ENCODE data around the gene MNT. TPM values are rescaled to one million over a fixed set of nuclear protein-coding genes. Genes with fewer than 3 reads are reported as not detected.
"Not testable (repeated sequence)": the region's sequence is repeated elsewhere in the genome, so short reads cannot be mapped to it uniquely, and the experiment has no call there.

The MNT gene
- polyA plus RNA-seq, 1 experiment, result 3.1 TPM

- ChIA-PET POLR2A (interaction anchor here (0.6 kb wide), 1 partner anchor 401 kb away, joined by 7 read pairs; no protein-coding TSS in a partner anchor), CTCF (no interaction called here)
- Histone ChIP-seq H3K36me3 (ENCODE audit: control insufficient read depth, insufficient read depth, low read length) (peaks cover 1% of the 10 kb centered on the region; the same call in 1 of the 2 replicates), H3K4me3 (ENCODE audit: low read depth, low read length) (no peak overlapping the region), H3K27me3 (ENCODE audit: control insufficient read depth, insufficient read depth, low read length) (no peaks in the 10 kb centered on the region)
- TF ChIP-seq CTCF (IDR thresholded peaks at IDR 0.05; ENCODE audit: insufficient read depth, low read depth, low read length), result no peak
- no peak for DNase-seq (ENCODE audit: low read depth)
These were observed 43.5 kb upstream of the MNT start for GRCh38 chr17:2444382-2444781.

- H3K27me3 ChIP-seq (ENCODE audit: control insufficient read depth, insufficient read depth, low read length), result no peaks in the 10 kb centered on the region
- H3K36me3 ChIP-seq (ENCODE audit: control insufficient read depth, insufficient read depth, low read length), result peaks cover 3% of the 10 kb centered on the region; the same call in 1 of the 2 replicates
- POLR2A ChIA-PET, result interaction anchor here (0.7 kb wide), 1 partner anchor 14 kb away, joined by 3 read pairs; no protein-coding TSS in a partner anchor
- H3K4me3 ChIP-seq (ENCODE audit: low read depth, low read length), result no peak overlapping the region
- CTCF ChIA-PET, result interaction anchor here (0.6 kb wide), 1 partner anchor 13 kb away, joined by 3 read pairs; no protein-coding TSS in a partner anchor
- no peak for TF ChIP-seq CTCF (IDR thresholded peaks at IDR 0.05; ENCODE audit: insufficient read depth, low read depth, low read length)
- DNase-seq (ENCODE audit: low read depth), result no peak
These were observed 41.3 kb upstream of the MNT start for GRCh38 chr17:2442166-2442565.

GRCh38 chr17:2440930-2441329 is 40.1 kb upstream of the MNT start:
- CTCF ChIA-PET, result no interaction called here
- H3K27me3 ChIP-seq (ENCODE audit: control insufficient read depth, insufficient read depth, low read length), result no peaks in the 10 kb centered on the region
- POLR2A ChIA-PET, result no interaction called here
- no peak for TF ChIP-seq CTCF (IDR thresholded peaks at IDR 0.05; ENCODE audit: insufficient read depth, low read depth, low read length)
- no peak for DNase-seq (ENCODE audit: low read depth)
- H3K36me3 ChIP-seq (ENCODE audit: control insufficient read depth, insufficient read depth, low read length), result peaks cover 7% of the 10 kb centered on the region
- H3K4me3 ChIP-seq (ENCODE audit: low read depth, low read length), result no peak overlapping the region

GRCh38 chr17:2439997-2440396 is 39.1 kb upstream of the MNT start:
- H3K4me3 ChIP-seq (ENCODE audit: low read depth, low read length); POLR2A ChIA-PET; DNase-seq (ENCODE audit: low read depth); H3K36me3 ChIP-seq (ENCODE audit: control insufficient read depth, insufficient read depth, low read length); H3K27me3 ChIP-seq (ENCODE audit: control insufficient read depth, insufficient read depth, low read length); CTCF ChIA-PET: not testable (repeated sequence)

GRCh38 chr17:2438823-2439222 is 38.0 kb upstream of the MNT start:
- no peak overlapping the region for H3K4me3 ChIP-seq (ENCODE audit: low read depth, low read length)
- ChIA-PET POLR2A (no interaction called here), CTCF (interaction anchor here (1.3 to 1.6 kb wide), 2 partner anchors 22 to 56 kb away, joined by 3 to 4 read pairs; no protein-coding TSS in a partner anchor)
- H3K36me3 ChIP-seq (ENCODE audit: control insufficient read depth, insufficient read depth, low read length), result peaks cover 7% of the 10 kb centered on the region
- no peak for TF ChIP-seq CTCF (IDR thresholded peaks at IDR 0.05; ENCODE audit: insufficient read depth, low read depth, low read length)
- H3K27me3 ChIP-seq (ENCODE audit: control insufficient read depth, insufficient read depth, low read length), result no peaks in the 10 kb centered on the region
- DNase-seq (ENCODE audit: low read depth), result no peak

- H3K27me3 ChIP-seq (ENCODE audit: control insufficient read depth, insufficient read depth, low read length), result no peaks in the 10 kb centered on the region
- TF ChIP-seq CTCF (IDR thresholded peaks at IDR 0.05; ENCODE audit: insufficient read depth, low read depth, low read length), result no peak
- H3K36me3 ChIP-seq (ENCODE audit: control insufficient read depth, insufficient read depth, low read length), result peaks cover 12% of the 10 kb centered on the region
- no peak for DNase-seq (ENCODE audit: low read depth)
- POLR2A ChIA-PET, result no interaction called here
- CTCF ChIA-PET, result interaction anchor here (1.5 to 3.7 kb wide), 3 partner anchors 18 to 54 kb away, joined by 4 to 11 read pairs (median 4); no protein-coding TSS in a partner anchor
- no peak overlapping the region for H3K4me3 ChIP-seq (ENCODE audit: low read depth, low read length)
These were observed 35.6 kb upstream of the MNT start for GRCh38 chr17:2436316-2436905.

All from BJ (cell line).